Osteoblast (primary cell): Measurements from ENCODE around the gene HOTAIR. TPM values are rescaled to one million over a fixed set of nuclear protein-coding genes. Genes with fewer than 3 reads are reported as not detected.

Experiments used
- DNase-seq: peaks from one replicate; pipeline ENCODE4 v3.0.0; 2011; ENCODE audit warnings: low spot score, mixed read lengths; ENCODE audit not compliant: insufficient read length; ENCODE audit errors: missing footprints
- H2AFZ ChIP-seq: 2 replicates; pipeline ENCODE4 v1.6.0; 2011; ENCODE audit warnings: mild to moderate bottlenecking, low read length
- H3K27ac ChIP-seq: 2 replicates; pipeline ENCODE4 v1.5.1; 2011; ENCODE audit warnings: mild to moderate bottlenecking, low read depth, low read length, moderate library complexity
- H3K27me3 ChIP-seq: 2 replicates; pipeline ENCODE4 v1.6.0; 2012; ENCODE audit warnings: mild to moderate bottlenecking, control low read depth, inconsistent platforms, low read length, moderate library complexity; ENCODE audit not compliant: insufficient read depth
- H3K36me3 ChIP-seq: 2 replicates; pipeline ENCODE4 v1.5.1; 2011; ENCODE audit warnings: mild to moderate bottlenecking, low read length, control low read depth, moderate library complexity; ENCODE audit not compliant: insufficient read depth
- H3K4me1 ChIP-seq: 2 replicates; pipeline ENCODE4 v1.5.1; 2011; ENCODE audit warnings: mild to moderate bottlenecking, low read length, control low read depth, moderate library complexity; ENCODE audit not compliant: insufficient read depth
- H3K4me2 ChIP-seq: 2 replicates; pipeline ENCODE4 v1.6.0; 2011; ENCODE audit warnings: mild to moderate bottlenecking, low read length; ENCODE audit not compliant: insufficient read depth
- H3K4me3 ChIP-seq: fragments of 200-600 bp; sonication (generic); 3 replicates; pipeline ENCODE4 v1.5.1; 2012; ENCODE audit warnings: mild to moderate bottlenecking, low read length, inconsistent platforms; ENCODE audit not compliant: insufficient read depth
- H3K79me2 ChIP-seq: 2 replicates; pipeline ENCODE4 v1.6.0; 2012; ENCODE audit warnings: mild to moderate bottlenecking, low read length, control low read depth, inconsistent platforms; ENCODE audit not compliant: insufficient read depth
- H3K9me3 ChIP-seq: 2 replicates; pipeline ENCODE4 v1.5.1; 2011; ENCODE audit warnings: low read depth, low read length, control low read depth
- H4K20me1 ChIP-seq: 2 replicates; pipeline ENCODE4 v1.6.0; 2012; ENCODE audit warnings: mild to moderate bottlenecking, low read length, control low read depth; ENCODE audit not compliant: insufficient read depth
- CTCF ChIP-seq: IDR thresholded peaks from 2 replicates; pipeline ENCODE4 v1.5.1; 2011; ENCODE audit warnings: mild to moderate bottlenecking, low read depth, low read length, moderate library complexity; ENCODE audit errors: extremely low read depth
- total RNA-seq: library from RNA; depleted of rRNA; stranded (reverse); fragments of >200 nt; gene quantifications from 2 replicates; pipeline ENCODE4 v1.2.3, GENCODE V29; 2012

HOTAIR gene
- total RNA-seq, 1 donor, result 0.72 TPM

- H3K79me2 ChIP-seq, result peaks cover 95% of the 10 kb centered on the region
- DNase-seq, result peak; percentile 92
- peak overlapping the region; percentile 68 for H3K4me3 ChIP-seq
- peaks cover 58% of the 10 kb centered on the region for H3K4me1 ChIP-seq
- peak overlapping the region; percentile 9 for H2AFZ ChIP-seq
- peak overlapping the region; percentile 20 for H3K27ac ChIP-seq
- H3K27me3 ChIP-seq, result no peaks in the 10 kb centered on the region
- peak; percentile 56 for TF ChIP-seq CTCF
- no peaks in the 10 kb centered on the region for H3K36me3 ChIP-seq
- H3K9me3 ChIP-seq, result no peaks in the 10 kb centered on the region
- peak overlapping the region; percentile 99 for H3K4me2 ChIP-seq
- H4K20me1 ChIP-seq, result peaks cover 27% of the 10 kb centered on the region
Observed at GRCh38 chr12:53989227-53990113, 14.7 kb upstream of the HOTAIR start.

- no peaks in the 10 kb centered on the region for H3K36me3 ChIP-seq
- no peak overlapping the region for H2AFZ ChIP-seq
- peak overlapping the region; percentile 68 for H3K4me3 ChIP-seq
- H3K27me3 ChIP-seq, result no peaks in the 10 kb centered on the region
- no peaks in the 10 kb centered on the region for H3K9me3 ChIP-seq
- peaks cover 27% of the 10 kb centered on the region for H4K20me1 ChIP-seq
- no peak for TF ChIP-seq CTCF
- DNase-seq, result no peak
- peaks cover 87% of the 10 kb centered on the region for H3K79me2 ChIP-seq
- H3K4me1 ChIP-seq, result peaks cover 54% of the 10 kb centered on the region
- peak overlapping the region; percentile 99 for H3K4me2 ChIP-seq
- peak overlapping the region; percentile 20 for H3K27ac ChIP-seq
Observed at GRCh38 chr12:53988541-53989226, 13.9 kb upstream of the HOTAIR start.

GRCh38 chr12:53987787-53988230, 13.1 kb upstream of the HOTAIR start:
- Histone ChIP-seq H3K36me3 (no peaks in the 10 kb centered on the region), H3K27me3 (no peaks in the 10 kb centered on the region), H2AFZ (no peak overlapping the region), H3K27ac (no peak overlapping the region), H3K4me2 (peak overlapping the region; percentile 99), H3K79me2 (peaks cover 79% of the 10 kb centered on the region), H3K9me3 (no peaks in the 10 kb centered on the region), H3K4me3 (peak overlapping the region; percentile 23), H4K20me1 (peaks cover 22% of the 10 kb centered on the region), H3K4me1 (peaks cover 54% of the 10 kb centered on the region)
- no peak for TF ChIP-seq CTCF
- DNase-seq, result no peak
